GM23248 (cell line): ENCODE data around the gene ENOX1.

Source experiments
- EZH2 ChIP-seq: fragments of 200-600 bp; sonication (generic); IDR thresholded peaks from 2 replicates; pipeline ENCODE4 v1.6.1; 2018; ENCODE audit warnings: antibody characterized with exemption, mild to moderate bottlenecking; ENCODE audit not compliant: insufficient read depth, poor library complexity, severe bottlenecking
- EZH2phosphoT487 ChIP-seq: fragments of 200-600 bp; sonication (generic); IDR thresholded peaks from 2 replicates; pipeline ENCODE4 v1.6.1; 2018; ENCODE audit warnings: antibody characterized with exemption, moderate library complexity, mild to moderate bottlenecking, low read depth; ENCODE audit not compliant: insufficient read depth

DNA sequence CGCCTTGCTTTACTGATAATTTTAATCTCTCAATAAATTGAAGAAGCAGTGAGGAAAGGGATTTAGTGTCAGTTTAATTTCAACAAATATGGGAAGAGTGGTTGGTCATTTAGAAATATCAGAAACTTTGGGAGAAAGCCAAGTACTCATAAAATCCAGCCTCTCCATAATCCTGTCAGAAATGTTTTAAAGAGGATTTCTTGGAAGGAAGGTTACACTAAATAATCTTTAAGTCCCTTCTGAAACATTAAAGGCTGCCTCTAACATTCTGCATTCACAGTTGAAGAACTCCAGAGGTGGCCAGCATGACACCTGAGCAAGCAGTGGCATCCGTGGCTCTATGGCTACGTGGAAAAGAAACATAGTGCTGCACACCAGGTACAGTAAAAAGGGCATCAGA, 378.5 kb downstream of the ENOX1 start:
- TF ChIP-seq EZH2 (no peak), EZH2phosphoT487 (no peak)
